NOMO-1 treated with DMSO at 0.1 percent for 48 hours (cell line): ENCODE measurements around the gene KLHL20.
"Not testable (repeated sequence)": the region's sequence is repeated elsewhere in the genome, so short reads cannot be mapped to it uniquely, and the experiment has no call there.

ENCODE experiments used
- DNase-seq: peaks from one replicate; lab custom pipeline; 2025; ENCODE audit not compliant: unreplicated experiment; lab: John Stamatoyannopoulos, UW

The KLHL20 gene

GRCh38 chr1:173744651-173745050, 29.9 kb downstream of the KLHL20 start:
- no peak for DNase-seq

- no peak for DNase-seq
These were observed 34.4 kb downstream of the KLHL20 start for GRCh38 chr1:173749137-173749536.

GRCh38 chr1:173753830-173754229, 39.0 kb downstream of the KLHL20 start:
- no peak for DNase-seq

GRCh38 chr1:173757666-173758065, 42.9 kb downstream of the KLHL20 start:
- DNase-seq, result no peak

- no peak for DNase-seq
These were observed 43.3 kb downstream of the KLHL20 start for GRCh38 chr1:173758110-173758509.

GRCh38 chr1:173758980-173759379, 44.2 kb downstream of the KLHL20 start:
- DNase-seq, result no peak

GRCh38 chr1:173764331-173764730, 49.5 kb downstream of the KLHL20 start:
- DNase-seq, result not testable (repeated sequence)

- DNase-seq, result no peak
These were observed 53.4 kb downstream of the KLHL20 start for GRCh38 chr1:173768206-173768605.

GRCh38 chr1:173768827-173769226, 54.0 kb downstream of the KLHL20 start:
- no peak for DNase-seq

GRCh38 chr1:173770330-173770729, 55.5 kb downstream of the KLHL20 start:
- not testable (repeated sequence) for DNase-seq

- DNase-seq, result no peak
These were observed 56.8 kb downstream of the KLHL20 start for GRCh38 chr1:173771560-173771959.

- no peak for DNase-seq
These were observed 60.9 kb downstream of the KLHL20 start for GRCh38 chr1:173775578-173776226.

- DNase-seq, result no peak
These were observed 65.2 kb downstream of the KLHL20 start for GRCh38 chr1:173779936-173780335.

- no peak for DNase-seq
These were observed 70.2 kb downstream of the KLHL20 start for GRCh38 chr1:173784997-173785396.

GRCh38 chr1:173789841-173790240, 75.1 kb downstream of the KLHL20 start:
- DNase-seq, result no peak

- no peak for DNase-seq
These were observed 83.3 kb downstream of the KLHL20 start for GRCh38 chr1:173798078-173798477.

GRCh38 chr1:173799995-173800394, 85.2 kb downstream of the KLHL20 start:
- DNase-seq, result not testable (repeated sequence)

- DNase-seq, result no peak
These were observed 88.2 kb downstream of the KLHL20 start for GRCh38 chr1:173802961-173803360.

GRCh38 chr1:173813654-173814053, 98.9 kb downstream of the KLHL20 start:
- DNase-seq, result not testable (repeated sequence)

- no peak for DNase-seq
These were observed 103.7 kb downstream of the KLHL20 start for GRCh38 chr1:173818459-173818858.

- no peak for DNase-seq
These were observed 106.9 kb downstream of the KLHL20 start for GRCh38 chr1:173821680-173822079.

GRCh38 chr1:173823781-173824314, 109.1 kb downstream of the KLHL20 start:
- DNase-seq, result no peak
